ENCODE measurements around the gene ART1.

ART1 gene

GRCh38 chr11:3631331-3631730 is 13.6 kb upstream of the ART1 start:
- Histone ChIP-seq H4K20me1 (ENCODE audit: insufficient read depth, low read length) (no peaks in the 10 kb centered on the region), H3K4me2 (ENCODE audit: insufficient read depth, low read length) (no peak overlapping the region), H3K79me2 (ENCODE audit: insufficient read depth, low read length) (no peaks in the 10 kb centered on the region), H3K27me3 (ENCODE audit: insufficient read depth, low read length, poor library complexity) (peaks cover 2% of the 10 kb centered on the region), H3K9ac (ENCODE audit: low read depth, low read length) (no peak overlapping the region), H3K27ac (ENCODE audit: low read length) (no peak overlapping the region), H3K9me3 (ENCODE audit: insufficient read depth, low read length, severe bottlenecking) (no peaks in the 10 kb centered on the region), H3K4me1 (ENCODE audit: insufficient read depth, low read length) (no peaks in the 10 kb centered on the region), H3K36me3 (ENCODE audit: insufficient read depth, low read length) (no peaks in the 10 kb centered on the region), H2AFZ (ENCODE audit: low read depth, low read length) (no peak overlapping the region), H3K4me3 (ENCODE audit: low read depth in 1 of 2, low read length in 2 of 2) (no peak overlapping the region)
- no peak for DNase-seq
- TF ChIP-seq CTCF (IDR thresholded peaks at IDR 0.05; ENCODE audit: borderline replicate concordance, extremely low read depth, low read length, poor library complexity, severe bottlenecking), result no peak
- TF ChIP-seq EZH2 (IDR thresholded peaks at IDR 0.05; ENCODE audit: borderline replicate concordance, low read depth, low read length, severe bottlenecking), result no peak
- no peak for ATAC-seq (ENCODE audit: insufficient read depth, low read depth)

DNA sequence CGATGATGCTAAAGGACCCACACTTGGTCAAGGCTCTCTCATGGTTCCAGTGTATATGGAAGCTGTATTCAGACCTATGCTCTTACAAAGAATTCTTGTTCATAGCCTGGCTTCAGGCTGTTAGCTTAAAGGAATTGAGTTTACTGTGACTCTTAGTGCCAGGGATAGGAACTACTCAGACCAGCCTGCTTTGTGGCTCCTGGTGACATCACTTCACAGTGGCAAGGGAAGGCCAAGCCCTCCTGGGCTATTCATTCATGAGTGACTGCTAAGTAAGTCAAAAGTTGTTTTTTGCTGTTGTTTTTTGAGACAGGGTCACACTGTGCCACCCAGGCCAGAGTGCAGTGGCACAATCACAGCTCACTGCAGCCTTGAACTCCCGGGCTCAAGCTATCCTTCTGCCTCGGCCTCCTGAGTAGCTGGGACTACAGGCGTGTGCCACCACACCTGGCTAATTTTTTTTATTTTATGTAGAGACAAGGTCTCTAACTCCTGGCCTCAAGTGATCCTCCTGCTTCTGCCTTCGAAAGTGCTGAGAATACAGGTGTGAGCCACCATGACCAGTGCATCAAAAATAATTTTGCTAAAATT is 12.8 kb upstream of the ART1 start:
- TF ChIP-seq EZH2 (IDR thresholded peaks at IDR 0.05; ENCODE audit: borderline replicate concordance, low read depth, low read length, severe bottlenecking), result no peak
- TF ChIP-seq CTCF (IDR thresholded peaks at IDR 0.05; ENCODE audit: borderline replicate concordance, extremely low read depth, low read length, poor library complexity, severe bottlenecking), result no peak
- no peak overlapping the region for H2AFZ ChIP-seq (ENCODE audit: low read depth, low read length)
- H3K27ac ChIP-seq (ENCODE audit: low read length), result no peak overlapping the region
- H3K9me3 ChIP-seq (ENCODE audit: insufficient read depth, low read length, severe bottlenecking), result no peaks in the 10 kb centered on the region
- ATAC-seq (ENCODE audit: insufficient read depth, low read depth) (no peak), DNase-seq (no peak)
- H3K4me2 ChIP-seq (ENCODE audit: insufficient read depth, low read length), result no peak overlapping the region
- peaks cover 2% of the 10 kb centered on the region for H3K27me3 ChIP-seq (ENCODE audit: insufficient read depth, low read length, poor library complexity)
- no peak overlapping the region for H3K9ac ChIP-seq (ENCODE audit: low read depth, low read length)
- no peaks in the 10 kb centered on the region for H3K79me2 ChIP-seq (ENCODE audit: insufficient read depth, low read length)
- H4K20me1 ChIP-seq (ENCODE audit: insufficient read depth, low read length), result no peaks in the 10 kb centered on the region
- no peaks in the 10 kb centered on the region for H3K4me1 ChIP-seq (ENCODE audit: insufficient read depth, low read length)
- H3K36me3 ChIP-seq (ENCODE audit: insufficient read depth, low read length), result no peaks in the 10 kb centered on the region
- H3K4me3 ChIP-seq (ENCODE audit: low read depth in 1 of 2, low read length in 2 of 2), result no peak overlapping the region

- no peaks in the 10 kb centered on the region for H3K9me3 ChIP-seq (ENCODE audit: insufficient read depth, low read length, severe bottlenecking)
- no peaks in the 10 kb centered on the region for H4K20me1 ChIP-seq (ENCODE audit: insufficient read depth, low read length)
- no peak overlapping the region for H3K4me2 ChIP-seq (ENCODE audit: insufficient read depth, low read length)
- no peak for DNase-seq
- H3K4me3 ChIP-seq (ENCODE audit: low read depth in 1 of 2, low read length in 2 of 2), result no peak overlapping the region
- ATAC-seq (ENCODE audit: insufficient read depth, low read depth), result no peak
- H3K27me3 ChIP-seq (ENCODE audit: insufficient read depth, low read length, poor library complexity), result peaks cover 2% of the 10 kb centered on the region
- no peak overlapping the region for H3K27ac ChIP-seq (ENCODE audit: low read length)
- TF ChIP-seq CTCF (IDR thresholded peaks at IDR 0.05; ENCODE audit: borderline replicate concordance, extremely low read depth, low read length, poor library complexity, severe bottlenecking), result no peak
- no peak for TF ChIP-seq EZH2 (IDR thresholded peaks at IDR 0.05; ENCODE audit: borderline replicate concordance, low read depth, low read length, severe bottlenecking)
- H3K36me3 ChIP-seq (ENCODE audit: insufficient read depth, low read length), result no peaks in the 10 kb centered on the region
- no peaks in the 10 kb centered on the region for H3K79me2 ChIP-seq (ENCODE audit: insufficient read depth, low read length)
- no peaks in the 10 kb centered on the region for H3K4me1 ChIP-seq (ENCODE audit: insufficient read depth, low read length)
- H2AFZ ChIP-seq (ENCODE audit: low read depth, low read length), result no peak overlapping the region
- no peak overlapping the region for H3K9ac ChIP-seq (ENCODE audit: low read depth, low read length)
Observed at GRCh38 chr11:3635641-3636375, 9.1 kb upstream of the ART1 start.
